Smooth muscle cell of the brain vasculature (primary cell): ENCODE results near the gene CYP3A4.
"Not testable (repeated sequence)": the region's sequence is repeated elsewhere in the genome, so short reads cannot be mapped to it uniquely, and the experiment has no call there.

ENCODE experiments used
- DNase-seq: peaks from one replicate; pipeline ENCODE4 v3.0.0-alpha.2; 2012; ENCODE audit warnings: low read depth, low spot score

The CYP3A4 gene

GRCh38 chr7:99752356-99752755 is 31.6 kb downstream of the CYP3A4 start:
- DNase-seq = no peak

GRCh38 chr7:99751322-99752052 is 32.5 kb downstream of the CYP3A4 start:
- DNase-seq = not testable (repeated sequence)

- no peak for DNase-seq
Measured at GRCh38 chr7:99748846-99749579, 35.0 kb downstream of the CYP3A4 start.

GRCh38 chr7:99746915-99747314 is 37.1 kb downstream of the CYP3A4 start:
- not testable (repeated sequence) for DNase-seq

- not testable (repeated sequence) for DNase-seq
Measured at GRCh38 chr7:99745395-99745794, 38.6 kb downstream of the CYP3A4 start.

- no peak for DNase-seq
Measured at GRCh38 chr7:99742737-99743394, 41.1 kb downstream of the CYP3A4 start.

- DNase-seq = no peak
Measured at GRCh38 chr7:99741441-99741795, 42.6 kb downstream of the CYP3A4 start.

- DNase-seq = no peak
Measured at GRCh38 chr7:99740573-99741440, 43.2 kb downstream of the CYP3A4 start.

GRCh38 chr7:99739699-99740572 is 44.0 kb downstream of the CYP3A4 start:
- no peak for DNase-seq

GRCh38 chr7:99737726-99738125 is 46.3 kb downstream of the CYP3A4 start:
- DNase-seq = no peak

GRCh38 chr7:99736667-99737066 is 47.3 kb downstream of the CYP3A4 start:
- not testable (repeated sequence) for DNase-seq

GRCh38 chr7:99734987-99735386 is 49.0 kb downstream of the CYP3A4 start, which contains the start of gene CYP3A7:
CYP3A7 (minus strand) TSS chr7:99735196; CDS start chr7:99735093, 103 bp downstream.
- no peak for DNase-seq

- DNase-seq = no peak
Measured at GRCh38 chr7:99733448-99733847, 50.5 kb downstream of the CYP3A4 start.

- no peak for DNase-seq
Measured at GRCh38 chr7:99733003-99733402, 51.0 kb downstream of the CYP3A4 start.

- DNase-seq = no peak
Measured at GRCh38 chr7:99731638-99732374, 52.2 kb downstream of the CYP3A4 start.

GRCh38 chr7:99730992-99731391 is 53.0 kb downstream of the CYP3A4 start:
- DNase-seq = no peak

GRCh38 chr7:99730238-99730810 is 53.7 kb downstream of the CYP3A4 start:
- DNase-seq = no peak

GRCh38 chr7:99729486-99730237 is 54.3 kb downstream of the CYP3A4 start:
- no peak for DNase-seq

GRCh38 chr7:99728615-99729014 is 55.4 kb downstream of the CYP3A4 start:
- DNase-seq = no peak
